T1000 (cell line): ENCODE results near the gene JADE3.

Source experiments
- DNase-seq: peaks from one replicate; lab custom pipeline; 2025; ENCODE audit warnings: mixed read lengths; lab: John Stamatoyannopoulos, UW

The JADE3 gene

DNA sequence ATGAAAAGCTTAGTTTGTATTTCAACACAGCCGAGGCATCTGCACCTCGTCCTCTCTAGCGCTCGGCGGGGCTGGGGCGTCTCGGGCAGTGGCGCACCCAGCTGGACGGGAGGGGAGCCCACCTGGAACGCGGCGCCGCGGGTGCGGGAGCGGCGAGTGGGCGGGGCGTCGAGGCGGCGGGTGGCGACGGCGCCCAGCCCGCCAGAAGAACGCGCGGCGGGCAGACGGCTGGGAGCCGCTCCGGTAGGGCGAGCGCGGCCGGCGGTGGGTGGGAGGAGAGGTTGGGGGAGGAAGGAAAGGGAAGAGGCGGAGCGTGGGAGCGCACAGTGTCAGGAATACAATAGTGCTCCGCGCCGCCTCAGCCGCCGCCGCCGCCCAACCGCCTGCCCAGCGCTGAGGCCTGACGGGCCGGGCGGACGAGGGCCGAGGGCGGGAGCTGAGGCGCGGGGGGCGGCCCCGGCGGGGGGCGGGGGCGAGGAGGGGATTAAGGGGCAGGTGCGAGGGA, at the start of gene JADE3:
TSS of gene JADE3 (plus strand) at position 324 of the 505 bp plus-strand sequence. CDS start 72,474 bp downstream, outside the sequence.
- no peak for DNase-seq

DNA sequence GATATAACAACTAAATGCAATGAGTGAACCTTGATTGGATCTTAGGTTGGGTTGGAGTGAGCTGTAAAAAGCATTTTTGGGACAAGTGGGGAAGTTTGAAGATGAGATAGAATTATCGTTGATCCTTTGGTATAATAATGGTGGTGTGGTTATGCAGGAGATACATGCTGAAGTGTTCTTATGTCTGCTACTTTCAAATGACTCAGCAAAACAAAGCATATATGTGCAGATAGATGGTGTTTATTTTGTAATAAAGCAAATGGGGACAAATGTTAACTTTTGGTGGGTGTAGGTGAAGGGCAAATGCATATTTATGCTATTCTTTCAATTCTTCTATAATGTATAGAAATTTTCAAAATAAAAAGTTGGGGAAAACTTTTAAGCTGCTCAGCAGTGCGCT, 49.1 kb upstream of the JADE3 start:
- no peak for DNase-seq

DNA sequence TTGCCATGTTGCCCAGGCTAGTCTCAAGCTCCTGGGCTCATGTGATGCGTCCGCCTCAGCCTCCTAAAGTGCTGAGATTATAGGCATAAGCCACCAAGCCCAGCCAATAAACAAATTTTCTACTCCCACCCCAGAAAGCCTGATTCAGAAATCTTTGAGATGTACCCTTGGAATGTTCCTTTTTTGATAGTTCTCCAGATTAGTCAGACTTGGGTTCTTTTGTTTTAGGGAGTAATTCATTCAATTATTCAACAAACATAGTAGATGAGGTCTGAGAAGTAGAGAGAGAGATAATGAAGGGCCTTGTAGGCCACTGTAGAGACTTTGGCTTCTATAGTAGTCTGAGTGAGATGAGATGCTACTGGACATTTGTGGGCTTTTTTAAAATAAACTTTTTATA, 47.6 kb upstream of the JADE3 start:
- no peak for DNase-seq

DNA sequence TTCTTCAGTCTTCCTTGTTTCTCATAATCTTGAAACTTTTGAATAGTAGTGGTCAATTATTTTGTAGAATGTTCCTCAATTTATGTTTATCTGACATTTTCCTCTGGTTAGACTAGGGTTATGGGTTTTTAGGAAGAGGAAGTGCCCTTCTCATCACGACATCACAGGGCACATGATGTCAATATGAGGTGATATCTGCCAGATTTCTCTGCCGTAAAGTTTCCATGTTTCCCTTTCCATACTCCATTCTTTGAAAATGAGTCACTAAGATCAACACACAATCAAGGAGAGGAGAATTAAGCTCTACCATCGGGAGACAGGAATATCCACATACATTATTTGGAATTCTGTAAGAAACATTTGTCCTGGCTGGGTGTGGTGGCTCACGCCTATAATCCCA, 46.9 kb upstream of the JADE3 start:
- DNase-seq = no peak

DNA sequence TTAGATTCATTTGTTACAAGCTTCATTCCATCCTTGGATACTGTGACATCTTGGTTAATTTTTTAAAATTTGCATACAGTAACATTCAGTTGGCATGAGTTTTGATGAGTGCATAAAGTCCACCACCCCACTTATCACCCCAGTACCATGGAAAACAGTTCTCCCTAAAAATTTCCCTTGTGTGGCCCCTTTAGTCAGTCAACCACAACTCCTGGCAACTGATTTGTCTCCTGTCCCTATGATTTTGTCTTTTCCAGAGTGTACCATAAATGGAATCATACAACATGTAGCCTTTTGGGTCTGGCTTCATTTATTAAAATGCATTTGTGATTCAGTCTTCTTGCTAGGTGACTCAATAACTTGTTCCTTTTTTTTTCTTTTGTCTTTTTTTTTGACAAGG, 45.5 kb upstream of the JADE3 start:
- no peak for DNase-seq

DNA sequence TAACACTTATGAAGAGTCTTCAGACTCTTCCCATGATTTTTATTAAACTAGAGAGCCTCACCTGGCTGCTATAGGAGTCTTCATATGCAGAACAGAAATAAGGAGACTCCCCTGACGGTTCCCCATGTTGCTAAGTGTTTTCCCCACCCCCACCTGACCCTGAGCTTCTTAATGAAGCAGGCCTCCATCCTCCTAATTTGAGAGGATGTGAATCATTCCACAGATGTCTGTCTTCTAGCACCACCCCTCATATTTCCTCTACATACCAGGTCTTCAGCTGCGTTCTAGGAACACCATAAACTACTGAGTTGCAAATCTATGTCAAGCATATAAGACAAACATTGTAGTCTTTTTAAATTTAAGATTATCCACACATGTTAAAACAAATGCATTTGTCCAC, 38.5 kb upstream of the JADE3 start:
- DNase-seq = no peak

DNA sequence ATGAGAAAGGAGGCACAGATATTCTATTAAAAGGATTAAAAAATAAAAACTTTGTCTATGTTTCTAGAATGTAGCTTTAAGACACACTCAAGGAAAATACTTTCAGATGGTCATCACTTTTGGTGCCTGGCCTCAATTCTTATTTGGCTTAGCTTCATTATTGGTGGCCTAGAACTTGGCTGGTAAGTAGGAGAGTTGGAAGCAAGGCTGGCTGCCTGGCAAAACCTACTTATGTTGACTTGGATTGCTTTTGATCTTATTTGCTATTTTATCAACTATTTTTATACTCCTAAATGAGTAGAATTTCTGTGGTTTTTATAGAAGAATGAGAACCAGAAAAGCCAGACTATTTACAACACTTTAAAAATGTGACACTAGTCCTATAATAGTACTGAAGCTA, 35.3 kb upstream of the JADE3 start:
- DNase-seq = no peak

DNA sequence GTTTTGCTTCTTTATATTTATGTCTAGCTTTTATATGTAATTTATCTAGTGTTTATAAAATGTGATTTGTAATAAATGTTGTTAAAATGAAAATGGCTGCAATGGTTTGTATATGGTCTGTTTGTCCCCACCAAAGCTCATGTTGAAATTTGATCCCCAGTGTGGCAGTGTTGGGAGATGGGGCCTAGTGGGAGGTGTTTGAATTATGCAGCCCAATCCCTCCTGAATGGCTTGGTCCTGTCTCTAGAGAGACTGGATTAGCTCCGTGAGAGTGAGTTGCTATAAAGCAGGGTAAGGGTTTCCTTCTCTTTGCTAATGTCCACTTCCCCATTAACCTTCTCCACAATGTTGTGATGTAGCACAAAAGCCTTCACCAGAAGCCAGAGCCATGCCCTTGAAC, 30.0 kb upstream of the JADE3 start:
- DNase-seq = no peak

DNA sequence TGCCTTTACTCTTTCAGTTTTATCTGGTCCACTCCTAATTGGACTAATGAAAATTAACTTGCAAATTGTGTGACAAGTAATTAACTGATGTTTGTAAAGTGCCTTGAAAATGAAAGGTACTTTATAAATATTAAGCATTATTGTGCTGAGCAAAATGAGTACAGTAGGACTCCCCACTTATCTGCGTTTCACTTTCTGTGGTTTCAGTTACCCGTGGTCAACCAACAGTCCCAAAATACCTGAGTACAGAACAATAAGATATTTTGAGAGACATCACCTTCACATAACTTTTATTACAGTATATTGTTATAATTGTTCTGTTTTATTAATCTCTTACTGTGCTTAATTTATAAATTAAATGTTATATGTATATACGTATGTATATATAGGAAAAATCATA, 27.4 kb upstream of the JADE3 start:
- DNase-seq = no peak

DNA sequence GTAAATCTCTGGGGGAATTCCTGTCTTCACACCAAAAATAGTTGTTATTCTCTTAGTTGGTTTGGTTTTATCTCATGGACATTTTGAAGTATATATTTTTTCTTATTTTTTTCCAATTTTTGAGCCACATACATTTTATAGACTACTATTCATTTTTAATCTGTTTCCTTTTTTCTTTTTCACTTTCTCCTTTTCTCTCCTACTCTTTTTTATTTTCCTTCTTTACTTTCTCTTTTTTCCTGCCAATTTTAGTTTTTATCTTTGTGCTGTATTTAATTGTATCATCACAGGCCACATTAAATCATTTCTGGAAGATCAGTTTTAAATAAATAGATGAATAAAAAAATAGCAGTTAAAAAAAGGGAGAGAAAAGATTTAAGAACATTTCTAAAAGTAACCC, 14.0 kb upstream of the JADE3 start:
- DNase-seq = no peak

DNA sequence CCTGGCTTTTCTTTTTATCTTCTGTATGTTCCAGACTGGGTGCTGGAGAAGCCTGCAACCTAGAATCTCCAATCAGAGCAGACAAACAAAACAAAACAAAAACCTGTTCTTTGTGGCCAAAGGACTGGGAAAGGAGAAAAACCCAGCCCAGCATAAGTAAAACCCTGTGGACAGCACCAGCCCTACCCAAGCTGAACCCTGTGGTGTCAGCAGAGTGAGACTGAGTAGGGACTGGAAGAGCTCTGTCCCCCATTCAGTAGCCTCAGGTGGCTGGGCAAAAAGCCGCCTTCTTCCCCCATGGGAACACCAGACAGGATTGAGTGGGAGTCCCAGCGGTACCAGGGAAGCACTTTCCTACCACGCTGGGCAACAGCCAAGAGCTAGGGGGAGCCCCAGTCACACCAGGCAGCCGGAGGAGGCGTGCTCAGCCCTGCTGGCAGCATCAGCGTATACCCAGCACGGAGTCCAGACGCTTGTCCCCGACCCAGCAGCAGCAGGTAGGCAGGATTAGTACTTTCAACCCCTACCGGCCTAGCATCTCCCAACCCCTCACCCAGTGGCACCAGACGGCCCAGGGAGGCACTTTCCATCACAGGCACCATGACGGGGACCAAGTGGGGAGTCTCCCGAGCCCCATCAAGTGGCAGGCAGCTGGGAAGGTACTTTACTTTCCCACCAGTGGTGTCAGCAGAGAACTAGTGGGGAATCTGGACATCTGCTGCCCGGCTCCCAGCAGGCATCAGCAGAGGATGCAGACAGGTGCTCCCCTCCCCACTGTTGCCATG, 8.6 kb upstream of the JADE3 start:
- peak; percentile 31 for DNase-seq

DNA sequence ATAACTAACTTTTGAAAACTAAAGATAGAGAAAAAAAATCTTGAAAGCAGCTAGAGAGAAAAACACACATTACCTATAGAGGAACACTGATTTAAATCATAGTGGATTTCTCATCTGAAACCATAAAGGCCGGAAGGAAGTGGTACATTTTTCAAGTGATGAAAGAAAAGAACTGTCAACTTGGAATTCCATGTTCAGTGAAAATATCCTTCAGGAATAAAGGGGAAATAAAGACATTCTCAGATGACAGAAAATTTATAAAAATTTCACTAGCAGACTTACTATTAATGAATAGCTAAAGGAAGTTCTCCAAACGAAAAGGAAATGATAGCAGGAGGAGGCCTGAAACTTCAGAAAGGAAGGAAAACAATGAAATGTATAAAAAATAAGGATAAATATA, 7.6 kb upstream of the JADE3 start:
- DNase-seq = no peak

DNA sequence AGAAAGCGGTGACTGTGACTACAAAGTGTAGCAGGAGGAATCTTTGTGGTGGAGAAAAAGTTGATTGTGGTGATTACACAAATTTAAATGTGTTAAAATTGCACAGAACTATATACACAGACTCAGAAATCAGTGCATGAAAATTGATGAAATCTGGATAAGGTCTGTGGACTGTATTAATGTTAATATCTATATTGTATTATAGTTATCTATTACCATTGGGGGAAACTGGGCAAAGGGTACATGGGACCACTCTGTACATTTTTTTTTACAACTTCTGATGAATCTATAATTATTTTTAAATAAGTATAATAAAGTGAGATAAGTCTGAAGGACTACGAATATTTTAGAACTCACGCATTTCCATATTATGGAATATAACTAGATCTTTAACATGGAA, 1.8 kb upstream of the JADE3 start:
- no peak for DNase-seq

DNA sequence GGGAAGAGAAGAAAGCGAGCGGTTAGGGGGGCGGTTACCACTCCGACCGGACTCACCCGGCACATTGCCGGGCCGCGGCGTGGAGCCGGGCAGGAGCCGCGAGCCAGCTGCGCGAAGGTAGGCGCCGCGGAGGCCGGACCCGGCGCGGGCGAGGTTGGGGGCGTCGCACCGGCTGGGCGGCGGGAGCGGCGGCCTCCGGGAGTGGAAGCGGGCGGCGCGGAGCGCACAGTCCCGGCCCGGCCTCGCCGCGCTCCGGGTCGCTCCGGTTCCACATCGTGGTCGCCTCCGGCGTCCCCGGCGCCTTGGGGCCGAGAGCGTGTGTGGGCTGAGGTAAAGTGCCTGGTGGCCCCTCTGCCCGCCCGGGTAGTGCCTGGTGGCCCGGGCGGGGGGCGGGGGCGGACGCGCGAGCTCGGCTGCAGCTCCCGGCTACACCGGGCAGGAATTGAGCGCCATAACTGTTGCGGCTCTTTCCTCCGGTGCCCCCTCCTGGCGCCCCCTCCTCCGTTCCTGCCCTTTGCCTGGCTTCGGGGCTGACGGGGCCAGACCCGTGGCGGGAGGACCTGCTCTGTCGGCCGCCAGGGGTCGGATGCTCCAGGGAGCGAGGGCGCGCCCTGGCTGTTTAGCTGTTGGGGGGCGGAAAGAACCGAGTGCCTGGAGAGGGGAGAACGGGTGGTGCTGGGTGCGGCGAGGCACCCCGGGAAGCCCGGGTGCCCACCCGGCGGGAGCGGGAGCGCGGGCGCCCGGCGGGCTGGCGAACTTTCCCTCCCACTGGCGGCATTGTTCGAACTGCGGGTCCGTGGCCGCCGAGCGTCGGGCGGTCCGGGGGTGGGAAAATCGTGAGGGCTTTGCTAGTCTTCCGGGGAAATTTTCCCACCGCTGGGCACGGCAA, 626 bp downstream of the JADE3 start:
- no peak for DNase-seq

DNA sequence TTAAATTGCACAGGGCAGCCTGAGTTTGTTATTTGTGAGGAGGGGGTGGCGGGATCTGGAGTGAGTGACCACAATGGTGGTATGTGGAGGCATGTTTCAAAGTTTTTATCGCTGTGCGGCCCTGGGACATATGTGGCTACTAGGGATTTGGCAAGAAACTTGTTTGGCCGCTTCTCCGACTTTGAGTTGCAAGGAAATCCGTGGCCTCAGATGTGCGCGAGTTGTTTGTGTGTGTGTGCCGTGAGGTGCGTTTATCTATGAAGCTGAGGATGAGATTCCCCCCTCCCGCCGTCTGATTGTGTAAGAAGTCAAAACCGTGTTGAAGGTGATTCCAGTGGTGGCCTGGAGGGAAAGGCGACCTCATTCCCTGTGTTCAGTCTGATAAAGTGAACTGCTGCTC, 1.4 kb downstream of the JADE3 start:
- DNase-seq = no peak

DNA sequence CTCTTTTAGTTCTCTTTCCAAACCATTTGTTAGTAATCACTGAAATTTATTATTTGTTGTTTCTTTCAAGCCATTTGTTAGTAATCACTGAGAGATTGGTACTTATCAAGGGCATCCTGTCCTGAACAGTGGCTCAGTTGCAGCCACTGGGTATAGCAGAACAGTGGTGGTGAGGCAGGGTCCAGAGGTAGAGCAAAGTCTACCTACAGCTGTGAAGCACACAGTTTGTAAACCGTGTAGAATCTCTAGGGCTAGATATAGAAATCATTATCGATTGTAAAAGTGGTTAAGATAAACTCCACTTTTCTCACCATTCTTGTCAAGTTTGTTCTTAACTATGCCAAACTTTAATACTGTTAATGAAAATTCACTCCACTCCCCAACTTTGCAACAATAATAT, 4.1 kb downstream of the JADE3 start:
- DNase-seq = no peak

DNA sequence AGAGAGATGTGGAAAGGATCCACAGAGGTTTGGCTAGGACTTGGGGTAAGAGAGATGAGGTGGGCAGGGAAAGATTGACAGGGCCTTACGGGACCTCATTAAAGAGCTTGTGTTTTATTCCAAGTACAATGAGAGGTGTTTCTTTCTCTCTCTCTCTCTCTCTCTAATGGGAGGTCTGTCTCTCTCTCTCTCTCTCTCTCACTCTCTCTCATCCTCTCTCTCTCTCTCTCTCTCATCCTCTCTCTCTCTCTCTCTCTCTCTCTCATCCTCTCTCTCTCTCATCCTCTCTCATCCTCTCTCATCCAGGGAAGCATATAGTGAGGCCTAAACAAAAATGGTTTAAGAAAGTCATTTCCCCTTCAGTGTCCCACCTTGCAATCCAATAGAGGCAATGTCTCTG, 5.4 kb downstream of the JADE3 start:
- no peak for DNase-seq

DNA sequence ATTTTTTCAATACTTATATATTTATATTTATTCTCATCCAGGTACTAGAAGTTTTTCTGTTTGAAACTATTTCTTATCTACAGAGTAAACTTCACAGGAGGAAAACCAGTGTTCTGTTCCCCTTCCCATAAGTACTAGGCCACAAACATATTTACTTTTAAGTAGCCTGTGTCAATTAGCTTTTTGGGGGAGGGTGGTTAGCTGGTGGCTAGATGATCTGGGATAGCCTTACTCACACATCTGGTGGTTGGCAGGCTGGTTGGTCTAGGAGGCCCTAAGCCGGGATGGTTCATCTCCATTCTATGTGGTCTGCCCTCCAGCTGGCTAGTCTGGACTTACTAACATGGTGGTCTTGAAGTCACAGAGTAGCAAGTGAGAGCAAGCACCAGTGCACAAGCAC, 6.2 kb downstream of the JADE3 start:
- no peak for DNase-seq

DNA sequence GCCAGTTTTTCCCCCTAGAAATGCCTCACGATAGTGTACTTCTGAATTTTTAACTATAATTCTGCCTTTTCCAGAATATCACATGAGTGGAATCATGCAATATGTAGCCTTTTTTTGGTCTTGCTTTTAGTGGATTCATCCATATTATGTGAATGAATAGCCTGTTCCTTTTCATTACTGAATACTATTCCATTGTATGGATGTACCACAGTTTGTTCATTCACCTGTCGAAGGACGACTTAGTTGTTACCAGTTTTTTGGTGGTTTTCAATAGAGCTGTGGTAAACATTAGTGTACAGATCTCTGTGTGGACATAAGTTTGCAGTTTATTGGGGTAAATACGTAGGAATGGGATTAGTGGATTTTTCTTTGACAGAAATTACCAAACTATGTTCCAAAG, 8.0 kb downstream of the JADE3 start:
- DNase-seq = no peak

DNA sequence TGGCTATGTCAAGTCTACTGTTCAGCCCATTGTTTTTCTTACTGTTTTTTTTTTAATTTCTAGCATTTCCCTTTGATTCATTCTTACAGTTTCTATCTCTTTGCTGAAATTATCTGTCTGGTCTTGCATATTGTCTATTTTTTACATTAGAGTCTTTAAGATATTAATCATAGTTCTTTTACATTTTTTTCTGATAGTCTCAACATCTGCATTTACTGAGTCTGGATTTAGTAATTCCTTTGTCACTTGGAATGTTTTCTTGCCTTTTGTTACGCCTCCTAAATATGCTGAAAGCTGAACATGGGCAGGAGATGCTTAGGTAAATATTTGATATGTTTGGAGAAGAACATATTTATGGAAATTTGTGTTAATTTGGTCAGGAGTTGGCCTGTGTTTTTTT, 10.4 kb downstream of the JADE3 start:
- DNase-seq = no peak

DNA sequence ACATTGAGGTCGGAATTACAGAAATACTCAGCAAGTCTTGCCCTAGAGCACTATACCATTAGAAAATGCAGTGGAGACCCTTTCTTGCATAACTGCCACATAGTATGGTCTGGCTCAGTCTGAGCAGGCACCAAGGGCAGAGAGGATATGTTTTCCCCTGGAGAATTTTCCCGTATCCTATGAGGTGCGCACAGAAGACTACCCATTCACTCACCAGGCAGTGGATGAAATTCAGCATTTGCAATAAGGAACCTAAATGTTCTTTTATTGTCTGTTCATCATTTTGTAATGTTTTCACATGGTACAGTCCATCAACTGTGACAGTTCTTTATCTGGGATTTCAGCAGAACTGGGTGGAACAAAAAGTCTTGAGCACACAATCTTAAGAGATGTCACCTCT, 15.5 kb downstream of the JADE3 start:
- no peak for DNase-seq

DNA sequence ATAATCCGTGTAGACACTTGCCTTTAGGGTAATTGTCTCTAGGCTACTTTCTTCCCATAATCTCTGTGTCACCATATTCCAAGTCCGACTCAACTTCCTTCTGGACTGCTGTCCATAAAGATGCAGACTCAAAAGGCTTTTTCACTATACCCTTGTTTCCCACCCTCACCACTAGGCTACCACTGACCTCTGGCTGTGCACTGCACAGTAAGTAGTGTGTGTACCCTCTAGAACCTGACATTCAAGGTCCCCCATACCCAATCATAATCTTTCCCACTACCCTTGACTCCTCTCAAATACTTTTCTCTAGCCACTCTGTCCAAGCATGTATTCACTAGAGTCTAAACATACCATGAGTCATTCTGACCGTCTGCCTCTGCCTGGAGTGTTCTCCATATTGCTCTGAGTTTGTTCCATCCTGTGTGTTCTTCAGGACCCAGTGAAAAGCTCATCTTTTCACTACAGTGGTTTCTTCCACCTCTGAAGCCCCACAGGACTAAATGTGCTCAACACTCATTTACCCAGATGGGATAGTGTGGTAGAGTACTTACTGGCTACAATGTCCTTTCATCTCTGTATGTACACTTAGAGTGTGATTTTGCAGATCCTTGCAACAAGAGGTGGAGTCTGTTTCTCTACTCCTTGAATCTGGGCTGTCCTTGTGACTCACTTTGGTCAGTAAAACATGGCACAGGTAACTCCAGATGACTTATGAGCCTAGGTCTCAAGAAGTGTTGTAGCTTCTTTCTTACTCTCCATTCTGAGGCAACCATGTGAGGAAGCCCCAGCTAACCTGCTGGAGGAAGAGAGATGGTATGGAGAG, 17.4 kb downstream of the JADE3 start:
- DNase-seq = no peak
